CD4-positive, CD25-positive, alpha-beta regulatory T cell (primary cell): ENCODE results near the gene EPX. TPM values are rescaled to one million over a fixed set of nuclear protein-coding genes. Genes with fewer than 3 reads are reported as not detected.

ENCODE experiments used
- ATAC-seq, 2 donors: fragments of 150-1000 bp; cut with Tn5 transposase; one replicate each; pipeline ENCODE4 v1.10.0; 2021; ENCODE audit warnings: low read depth in 2 of 2, moderate number of reproducible peaks in 2 of 2, moderate library complexity in 1 of 2
- DNase-seq, 3 donors: peaks; one replicate each; pipeline versions ENCODE4 v3.0.0 to v3.0.0-alpha.2; 2012 to 2022; ENCODE audit warnings: mixed read lengths in 1 of 3
- H3K27ac ChIP-seq: one replicate; pipeline ENCODE4 v1.7.0; 2013; ENCODE audit warnings: mild to moderate bottlenecking, low read length; ENCODE audit not compliant: insufficient read depth, poor library complexity, severe bottlenecking
- H3K27me3 ChIP-seq: one replicate; pipeline ENCODE4 v1.7.0; 2013; ENCODE audit warnings: low read length; ENCODE audit not compliant: control insufficient read depth, insufficient read depth
- H3K36me3 ChIP-seq: one replicate; pipeline ENCODE4 v1.7.0; 2013; ENCODE audit warnings: mild to moderate bottlenecking, low read length, moderate library complexity; ENCODE audit not compliant: control insufficient read depth, insufficient read depth
- H3K4me1 ChIP-seq: 2 replicates; pipeline ENCODE4 v1.7.0; 2013; ENCODE audit warnings: mild to moderate bottlenecking, low read length; ENCODE audit not compliant: insufficient read depth, control insufficient read depth, poor library complexity, severe bottlenecking
- H3K4me3 ChIP-seq: one replicate; pipeline ENCODE4 v1.7.0; 2013; ENCODE audit warnings: low read depth, mild to moderate bottlenecking, low read length, moderate library complexity
- H3K9me3 ChIP-seq, 2 experiments: 1 replicate in 1 of 2; 2 replicates in 1 of 2; pipeline ENCODE4 v1.7.0; 2013; ENCODE audit warnings: low read length in 2 of 2, mild to moderate bottlenecking in 1 of 2, moderate library complexity in 1 of 2; ENCODE audit not compliant: control insufficient read depth in 2 of 2
- H3K27ac Mint-ChIP-seq, 3 donors: one replicate each; pipeline ENCODE4 v1.8.0; 2020 to 2022; ENCODE audit warnings: mild to moderate bottlenecking in 3 of 3, mixed read lengths in 3 of 3, moderate library complexity in 2 of 3
- H3K27me3 Mint-ChIP-seq: one replicate; pipeline ENCODE4 v1.8.0; 2022; ENCODE audit warnings: mild to moderate bottlenecking, mixed read lengths
- H3K36me3 Mint-ChIP-seq: one replicate; pipeline ENCODE4 v1.8.0; 2020; ENCODE audit warnings: mixed read lengths
- H3K4me1 Mint-ChIP-seq, 4 donors: one replicate each; pipeline ENCODE4 v1.8.0; 2020 to 2022; ENCODE audit warnings: mixed read lengths in 4 of 4, mild to moderate bottlenecking in 1 of 4
- H3K4me3 Mint-ChIP-seq, 4 donors: one replicate each; pipeline ENCODE4 v1.8.0; 2020 to 2022; ENCODE audit warnings: mild to moderate bottlenecking in 4 of 4, mixed read lengths in 4 of 4, moderate library complexity in 3 of 4
- H3K9me3 Mint-ChIP-seq, 7 donors: one replicate each; pipeline ENCODE4 v1.8.0; 2020 to 2022; ENCODE audit warnings: mixed read lengths in 7 of 7, mild to moderate bottlenecking in 3 of 7, moderate library complexity in 2 of 7
- polyA plus RNA-seq, 4 donors: library from polyadenylated mRNA; unstranded; fragments of 300-500 nt; fragmentation: Illumina TruSeq; gene quantifications; one replicate each; pipeline ENCODE4 v1.2.3, GENCODE V29; 2021
- total RNA-seq: library from RNA; stranded (reverse); gene quantifications from one replicate; pipeline ENCODE4 v1.2.3, GENCODE V29; 2022

The EPX gene
- total and polyA plus RNA-seq, 5 donors from 2014 or later, result not detected

GRCh38 chr17:58196610-58197009 lies 4.1 kb downstream of the EPX start:
- Mint-ChIP-seq H3K36me3 (no peaks in the 10 kb centered on the region), H3K4me3 (no peak overlapping the region), H3K9me3 (no peaks in the 10 kb centered on the region), H3K27ac (no peak overlapping the region), H3K27me3 (peaks cover 10% of the 10 kb centered on the region), H3K4me1 (peaks cover 0 to 4% (median 0%) of the 10 kb centered on the region in 4 donors)
- ATAC-seq, result no peak
- no peaks in the 10 kb centered on the region for H3K9me3 ChIP-seq
- H3K27me3 ChIP-seq, result no peaks in the 10 kb centered on the region
- H3K4me1 ChIP-seq, result no peaks in the 10 kb centered on the region
- no peak overlapping the region for H3K4me3 ChIP-seq
- no peak overlapping the region for H3K27ac ChIP-seq
- H3K36me3 ChIP-seq, result no peaks in the 10 kb centered on the region
- DNase-seq, result no peak

- DNase-seq, result peak; percentile 18 to 55 (median 31)
- Mint-ChIP-seq H3K4me3 (no peak overlapping the region), H3K27ac (no peak overlapping the region), H3K36me3 (peaks cover 2% of the 10 kb centered on the region), H3K9me3 (no peaks in the 10 kb centered on the region), H3K27me3 (peaks cover 10% of the 10 kb centered on the region), H3K4me1 (no peaks in the 10 kb centered on the region)
- ATAC-seq, result peak; percentile 65 to 76
- no peaks in the 10 kb centered on the region for H3K27me3 ChIP-seq
- H3K4me1 ChIP-seq, result no peaks in the 10 kb centered on the region
- H3K4me3 ChIP-seq, result no peak overlapping the region
- no peaks in the 10 kb centered on the region for H3K36me3 ChIP-seq
- H3K9me3 ChIP-seq, result no peaks in the 10 kb centered on the region
- H3K27ac ChIP-seq, result no peak overlapping the region
These were observed 7.6 kb downstream of the EPX start for GRCh38 chr17:58200024-58200633.

DNA sequence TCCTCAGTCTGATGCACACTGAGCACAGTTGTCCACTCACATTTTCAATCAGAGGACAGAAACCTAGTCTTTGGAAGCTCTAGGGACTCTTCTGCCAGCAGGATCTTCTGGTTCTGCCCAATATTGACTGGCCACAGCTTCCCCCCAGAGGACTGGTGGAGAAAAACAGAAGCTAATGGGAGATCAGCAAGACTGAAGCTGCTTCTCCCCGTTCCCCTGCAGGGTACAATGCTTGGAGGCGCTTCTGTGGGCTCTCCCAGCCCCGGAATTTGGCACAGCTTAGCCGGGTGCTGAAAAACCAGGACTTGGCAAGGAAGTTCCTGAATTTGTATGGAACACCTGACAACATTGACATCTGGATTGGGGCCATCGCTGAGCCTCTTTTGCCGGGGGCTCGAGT lies 10.3 kb downstream of the EPX start:
- peak overlapping the region in 1 of 4 donors; percentile 34 for H3K4me3 Mint-ChIP-seq

DNA sequence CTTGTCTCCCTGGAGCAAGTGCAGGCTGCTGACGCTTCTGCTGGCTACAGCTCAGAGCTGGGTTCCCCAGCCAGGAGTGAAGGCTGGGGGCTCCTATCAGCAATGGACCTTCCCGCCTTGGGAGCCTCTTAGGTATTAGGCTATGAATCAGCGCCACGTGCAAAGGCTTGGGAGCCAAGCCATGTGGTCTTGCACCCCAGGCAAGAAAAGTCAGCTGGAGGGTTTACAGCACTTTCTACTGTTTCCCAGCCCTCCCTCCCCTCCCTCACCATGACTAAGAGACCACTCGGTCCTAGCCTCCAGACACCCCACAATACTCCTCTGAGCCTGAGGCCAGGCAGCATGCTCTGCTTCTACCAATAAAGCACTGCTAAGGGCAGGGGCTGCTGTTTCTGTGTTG lies 12.3 kb downstream of the EPX start:
- no peaks in the 10 kb centered on the region for H3K27me3 ChIP-seq
- H3K27ac Mint-ChIP-seq, result no peak overlapping the region
- peaks cover 19% of the 10 kb centered on the region for H3K36me3 Mint-ChIP-seq
- no peak overlapping the region for H3K4me3 ChIP-seq
- no peak overlapping the region for H3K4me3 Mint-ChIP-seq
- no peaks in the 10 kb centered on the region for H3K4me1 ChIP-seq
- H3K27me3 Mint-ChIP-seq, result no peaks in the 10 kb centered on the region
- DNase-seq, result no peak
- no peaks in the 10 kb centered on the region for H3K9me3 Mint-ChIP-seq
- no peak for ATAC-seq
- no peak overlapping the region for H3K27ac ChIP-seq
- H3K4me1 Mint-ChIP-seq, result no peaks in the 10 kb centered on the region
- H3K36me3 ChIP-seq, result peaks cover 9% of the 10 kb centered on the region
- H3K9me3 ChIP-seq, result no peaks in the 10 kb centered on the region

More for the DNA sequence above, 10.3 kb downstream of the EPX start:
- Histone ChIP-seq H3K4me3 (no peak overlapping the region), H3K27ac (no peak overlapping the region), H3K4me1 (no peaks in the 10 kb centered on the region), H3K9me3 (no peaks in the 10 kb centered on the region), H3K27me3 (no peaks in the 10 kb centered on the region), H3K36me3 (peaks cover 3% of the 10 kb centered on the region)
- no peak for ATAC-seq
- Mint-ChIP-seq H3K27ac (no peak overlapping the region), H3K36me3 (peaks cover 7% of the 10 kb centered on the region), H3K27me3 (no peaks in the 10 kb centered on the region), H3K9me3 (no peaks in the 10 kb centered on the region), H3K4me1 (no peaks in the 10 kb centered on the region)
- DNase-seq, result no peak

GRCh38 chr17:58205936-58206335 lies 13.4 kb downstream of the EPX start:
- Mint-ChIP-seq H3K27ac (no peak overlapping the region), H3K4me1 (no peaks in the 10 kb centered on the region)
- DNase-seq, result no peak

DNA sequence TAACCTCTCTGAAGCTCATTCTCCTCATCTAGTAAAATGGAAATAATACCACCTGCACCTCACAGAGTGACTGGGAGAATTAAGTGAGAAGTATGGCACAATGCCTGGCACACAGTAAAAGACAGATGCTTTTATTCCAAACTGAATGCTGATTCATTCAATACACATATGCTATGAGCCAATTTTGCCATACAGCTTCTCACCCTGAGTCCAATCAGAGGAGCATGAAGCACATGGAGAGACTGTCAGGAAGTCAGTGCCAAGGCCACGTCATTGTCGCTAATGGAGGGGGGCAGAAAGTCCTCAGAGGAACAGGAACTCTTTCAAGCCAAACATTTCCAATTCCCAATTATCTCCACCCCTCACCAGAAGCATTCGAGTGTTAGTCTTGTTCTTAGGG lies 14.9 kb downstream of the EPX start:
- H3K27me3 ChIP-seq, result no peaks in the 10 kb centered on the region
- no peak overlapping the region for H3K4me3 ChIP-seq
- no peaks in the 10 kb centered on the region for H3K9me3 Mint-ChIP-seq
- H3K27ac Mint-ChIP-seq, result no peak overlapping the region
- H3K36me3 Mint-ChIP-seq, result peaks cover 37% of the 10 kb centered on the region
- no peak overlapping the region for H3K4me3 Mint-ChIP-seq
- no peaks in the 10 kb centered on the region for H3K9me3 ChIP-seq
- peaks cover 26% of the 10 kb centered on the region for H3K36me3 ChIP-seq
- H3K4me1 Mint-ChIP-seq, result no peaks in the 10 kb centered on the region
- ATAC-seq (no peak), DNase-seq (no peak)
- H3K27me3 Mint-ChIP-seq, result no peaks in the 10 kb centered on the region
- no peaks in the 10 kb centered on the region for H3K4me1 ChIP-seq
- no peak overlapping the region for H3K27ac ChIP-seq

More at GRCh38 chr17:58205936-58206335, 13.4 kb downstream of the EPX start:
- Histone ChIP-seq H3K9me3 (no peaks in the 10 kb centered on the region), H3K36me3 (peaks cover 15% of the 10 kb centered on the region), H3K4me1 (no peaks in the 10 kb centered on the region), H3K27ac (no peak overlapping the region), H3K4me3 (no peak overlapping the region), H3K27me3 (no peaks in the 10 kb centered on the region)
- no peak overlapping the region for H3K4me3 Mint-ChIP-seq
- H3K9me3 Mint-ChIP-seq, result no peaks in the 10 kb centered on the region
- ATAC-seq, result no peak
- H3K27me3 Mint-ChIP-seq, result no peaks in the 10 kb centered on the region
- H3K36me3 Mint-ChIP-seq, result peaks cover 28% of the 10 kb centered on the region

DNA sequence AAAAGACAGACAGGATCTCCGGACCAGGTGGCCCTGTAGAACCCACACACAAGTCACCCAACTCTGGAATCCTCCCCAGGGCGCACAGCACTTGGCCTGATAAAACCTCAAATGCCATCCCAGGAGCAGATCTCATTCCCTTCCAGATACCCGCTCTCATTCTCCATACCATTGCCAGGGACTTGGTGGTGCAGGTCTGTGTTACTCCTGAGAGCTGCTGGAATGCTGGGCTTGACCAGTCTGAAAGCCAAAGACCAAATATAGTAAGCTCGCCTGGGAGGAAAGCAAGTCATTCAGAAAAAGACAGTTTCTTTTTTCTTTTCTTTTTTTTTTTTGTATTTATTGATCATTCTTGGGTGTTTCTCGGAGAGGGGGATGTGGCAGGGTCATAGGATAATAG lies 15.8 kb downstream of the EPX start:
- no peak overlapping the region for H3K27ac Mint-ChIP-seq
- Histone ChIP-seq H3K9me3 (no peaks in the 10 kb centered on the region), H3K4me3 (no peak overlapping the region), H3K27me3 (no peaks in the 10 kb centered on the region), H3K36me3 (peaks cover 33% of the 10 kb centered on the region), H3K4me1 (no peaks in the 10 kb centered on the region), H3K27ac (no peak overlapping the region)
- no peaks in the 10 kb centered on the region for H3K4me1 Mint-ChIP-seq
- no peak for ATAC-seq
- no peak overlapping the region for H3K4me3 Mint-ChIP-seq
- H3K27me3 Mint-ChIP-seq, result no peaks in the 10 kb centered on the region
- H3K9me3 Mint-ChIP-seq, result no peaks in the 10 kb centered on the region
- peaks cover 42% of the 10 kb centered on the region for H3K36me3 Mint-ChIP-seq
- DNase-seq, result no peak

DNA sequence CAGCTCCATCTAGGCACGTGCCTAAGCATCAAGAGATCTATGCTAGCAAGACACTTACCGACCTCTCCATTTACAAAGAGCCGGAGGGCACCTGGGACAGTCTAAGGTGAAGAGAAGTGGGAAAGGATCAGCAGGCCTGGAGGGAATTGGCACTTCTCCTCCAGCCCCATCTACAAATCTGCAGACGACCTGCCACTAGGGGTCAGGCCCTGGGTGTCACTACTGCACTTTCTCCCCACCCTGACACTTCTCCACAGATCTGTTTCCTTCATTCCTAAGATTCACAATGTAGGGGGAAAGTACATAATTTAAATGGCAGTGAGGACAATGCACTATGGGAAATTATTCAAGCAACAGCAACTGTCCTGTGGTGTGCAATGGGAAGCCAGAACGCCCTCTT lies 18.4 kb downstream of the EPX start:
- Mint-ChIP-seq H3K4me3 (no peak overlapping the region), H3K4me1 (no peaks in the 10 kb centered on the region), H3K27me3 (no peaks in the 10 kb centered on the region), H3K27ac (no peak overlapping the region), H3K36me3 (peaks cover 48% of the 10 kb centered on the region), H3K9me3 (no peaks in the 10 kb centered on the region)
- H3K27ac ChIP-seq, result no peak overlapping the region
- no peaks in the 10 kb centered on the region for H3K27me3 ChIP-seq
- H3K4me3 ChIP-seq, result no peak overlapping the region
- DNase-seq (peak in 1 of 3 donors; percentile 8), ATAC-seq (no peak)
- peaks cover 52% of the 10 kb centered on the region for H3K36me3 ChIP-seq
- H3K9me3 ChIP-seq, result no peaks in the 10 kb centered on the region
- H3K4me1 ChIP-seq, result no peaks in the 10 kb centered on the region
